GM18511 (cell line): ENCODE measurements around the gene ARFGAP2.

Experiments used
- ATAC-seq: cut with Tn5 transposase; IDR thresholded peaks from one replicate; pipeline ENCODE4 v1.9.1; 2021; ENCODE audit warnings: mild to moderate bottlenecking, moderate library complexity; ENCODE audit not compliant: unreplicated experiment

ARFGAP2 gene

GRCh38 chr11:47187723-47188122 is 11.0 kb upstream of the ARFGAP2 start:
- no peak for ATAC-seq

DNA sequence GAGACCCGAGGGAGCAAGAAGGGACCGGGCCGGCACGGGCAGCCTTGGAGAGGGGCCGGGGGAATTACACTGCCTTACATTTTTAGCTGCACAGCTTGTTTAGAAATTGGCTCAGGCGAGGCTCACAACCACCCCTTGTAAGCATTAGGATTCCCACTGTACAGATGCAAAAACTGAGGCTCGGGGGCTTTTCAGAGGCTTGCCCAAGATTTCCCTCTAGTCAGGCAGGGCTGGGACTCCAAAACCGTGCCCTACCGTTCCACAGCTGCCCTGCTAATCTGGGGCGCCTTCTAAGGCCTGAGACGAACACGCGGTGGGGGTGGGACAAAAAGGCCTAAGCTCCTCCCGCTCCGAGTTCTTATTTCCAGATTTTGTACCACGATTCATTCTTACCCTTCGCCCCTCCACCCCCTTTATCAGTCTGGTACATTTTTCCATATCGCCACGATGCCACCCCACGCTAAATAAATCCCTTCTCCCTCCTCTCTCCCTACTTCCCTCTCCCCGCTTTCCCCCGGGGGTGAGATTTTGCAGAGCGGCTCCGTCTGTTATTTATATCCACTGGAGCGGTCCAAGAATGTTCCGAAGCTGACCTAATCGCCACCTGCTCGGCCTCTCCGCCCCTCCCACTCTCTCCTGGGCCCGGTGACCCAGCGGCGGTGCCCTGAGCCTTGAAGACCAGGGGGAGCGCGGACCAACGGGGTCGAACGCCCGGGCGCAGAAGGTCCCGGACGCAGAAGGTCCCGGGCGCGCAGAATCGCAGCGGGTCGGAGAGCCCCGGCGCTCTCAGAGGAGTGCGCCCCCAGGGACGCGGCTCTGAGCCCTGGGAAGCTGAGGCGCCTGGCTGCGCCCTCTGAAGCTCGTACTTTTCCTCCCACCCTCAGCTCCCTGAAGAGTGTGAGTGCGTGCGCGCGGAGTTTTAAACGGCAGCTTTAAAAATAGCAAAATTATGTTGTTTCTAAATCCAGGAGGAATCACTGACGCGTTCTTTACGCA is 10.3 kb upstream of the ARFGAP2 start:
- no peak for ATAC-seq

- no peak for ATAC-seq
Measured at GRCh38 chr11:47186076-47186699, 9.5 kb upstream of the ARFGAP2 start, which contains the start of gene PACSIN3. PACSIN3 (minus strand) TSS chr11:47186434; CDS start chr11:47182727, 3,707 bp downstream.

DNA sequence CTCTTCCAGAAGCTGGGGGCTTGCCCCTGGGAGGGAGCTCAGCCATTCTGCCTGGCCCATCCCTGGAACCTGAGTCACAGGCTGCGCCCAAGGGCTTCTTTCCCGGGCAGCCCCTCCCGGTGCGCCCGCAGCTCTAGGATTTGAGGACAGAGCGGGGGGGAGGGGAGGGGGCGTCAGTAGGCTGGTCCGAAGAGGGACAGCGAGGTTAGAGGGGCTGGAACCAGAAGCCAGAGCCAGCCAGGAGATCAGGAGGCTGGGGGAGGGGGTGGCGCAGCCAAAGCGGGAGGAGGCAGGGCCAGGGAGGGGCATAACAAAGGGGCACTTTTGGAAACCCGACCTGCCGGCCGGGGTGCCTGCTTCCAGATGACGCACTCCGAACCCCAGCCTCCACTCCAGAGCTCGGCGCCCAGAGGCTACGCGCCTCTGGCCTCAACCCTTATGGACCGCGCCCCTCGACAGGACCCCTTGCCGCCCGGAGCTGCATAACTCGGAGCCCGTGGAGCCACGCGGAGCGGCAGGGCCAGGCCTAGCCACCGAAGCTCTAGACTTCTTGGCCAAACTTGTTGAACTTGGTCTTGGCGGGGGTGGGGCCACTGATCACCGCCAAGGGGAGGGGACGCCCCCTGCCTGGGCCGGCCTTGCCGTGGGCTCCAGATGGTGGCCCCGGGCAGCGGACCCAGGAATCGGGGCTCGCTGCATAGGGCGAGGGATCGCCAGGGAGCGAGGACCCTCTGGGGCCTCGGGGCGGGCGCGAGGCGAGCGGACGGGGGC is 8.8 kb upstream of the ARFGAP2 start:
- no peak for ATAC-seq

DNA sequence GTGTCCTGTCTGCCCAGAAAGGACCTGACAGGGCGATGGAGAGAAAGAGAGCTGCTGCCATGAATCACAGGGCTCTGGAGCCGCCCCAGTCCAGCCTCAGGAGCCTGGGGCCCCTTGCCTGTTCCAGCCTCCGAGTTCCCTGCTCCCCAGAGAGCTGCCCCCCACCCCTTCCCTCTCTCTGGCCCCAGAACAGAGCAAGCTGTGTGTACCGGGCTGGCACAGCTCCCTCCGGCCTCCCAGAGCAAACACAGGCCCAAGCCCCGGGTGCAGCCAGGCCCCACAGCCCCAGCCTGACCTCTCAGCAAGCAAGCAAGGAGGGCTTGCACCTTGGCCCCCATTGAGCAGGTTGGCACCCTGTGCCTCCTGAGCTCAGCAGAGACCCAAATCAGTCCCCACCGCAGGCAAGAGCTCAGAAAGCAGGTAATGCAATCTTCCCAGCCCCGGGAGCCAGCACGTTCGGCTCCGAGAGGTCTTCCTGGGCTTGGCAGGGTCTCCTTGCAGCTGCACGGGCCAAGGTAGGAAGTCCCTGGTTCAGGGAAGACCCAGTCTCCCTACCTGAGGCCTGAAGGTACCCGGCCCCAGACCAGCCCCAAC is 8.1 kb upstream of the ARFGAP2 start:
- ATAC-seq, result no peak

DNA sequence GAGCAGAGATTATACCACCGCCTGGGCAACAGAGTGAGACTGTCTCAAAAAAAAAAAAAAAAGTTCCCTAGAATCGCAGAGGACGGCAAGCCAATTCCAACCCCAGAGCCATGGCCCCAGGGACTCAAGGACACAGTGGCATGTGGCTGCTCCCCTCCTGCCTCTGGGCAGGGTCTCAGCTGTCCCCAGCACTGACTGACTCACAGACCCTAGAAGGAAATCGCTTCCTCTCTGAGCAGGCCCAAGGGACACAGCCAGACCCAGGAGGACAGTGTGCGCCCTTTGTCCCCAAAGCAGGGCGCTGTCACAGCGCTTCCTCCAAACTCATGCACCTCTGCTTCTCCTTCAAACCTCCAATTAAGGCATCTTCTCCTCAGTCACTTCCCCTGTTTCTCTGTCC is 7.3 kb upstream of the ARFGAP2 start:
- ATAC-seq, result no peak

GRCh38 chr11:47183031-47183856 is 6.6 kb upstream of the ARFGAP2 start:
- no peak for ATAC-seq

DNA sequence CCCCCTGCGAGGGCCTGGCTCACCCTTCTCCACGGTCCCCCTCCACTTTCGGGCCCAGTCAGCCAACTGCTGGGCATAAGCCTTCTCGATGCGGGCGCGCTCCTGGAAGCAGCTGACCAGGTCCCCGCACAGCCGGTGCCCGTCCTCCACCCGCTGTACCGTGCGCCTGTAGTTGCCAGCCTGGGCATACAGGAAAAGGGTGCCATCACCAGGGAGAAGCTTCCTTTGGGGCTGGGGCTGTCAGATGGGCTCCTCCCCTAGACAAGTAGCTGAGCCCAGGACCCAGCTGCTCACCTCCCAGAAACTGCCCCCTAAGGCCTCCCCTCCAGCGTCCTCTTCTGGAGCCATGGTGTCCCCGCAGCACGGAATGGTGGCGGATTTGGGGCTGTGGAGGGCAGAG is 5.7 kb upstream of the ARFGAP2 start:
- ATAC-seq, result no peak

DNA sequence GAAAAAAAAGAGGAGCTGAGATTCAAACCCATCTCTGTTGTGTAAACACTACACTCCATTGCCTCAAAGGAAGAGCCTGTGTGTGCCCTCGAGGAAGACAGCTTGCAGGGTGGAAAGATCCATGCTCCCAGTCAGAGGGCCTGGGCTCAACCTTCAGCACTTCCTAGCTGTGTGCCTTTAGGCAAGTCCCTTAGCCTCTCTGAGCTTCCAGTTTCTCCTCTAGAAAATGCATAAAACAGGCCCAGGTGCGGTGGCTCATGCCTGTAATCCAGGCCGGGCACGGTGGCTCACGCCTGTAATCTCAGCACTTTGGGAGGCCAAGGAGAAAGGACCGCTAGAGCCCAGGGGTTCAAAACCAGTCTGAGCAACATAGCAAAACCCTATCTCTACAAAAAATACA is 4.6 kb upstream of the ARFGAP2 start:
- ATAC-seq, result no peak

GRCh38 chr11:47180006-47180787 is 3.5 kb upstream of the ARFGAP2 start:
- no peak for ATAC-seq

GRCh38 chr11:47179655-47179991 is 2.9 kb upstream of the ARFGAP2 start:
- no peak for ATAC-seq

- ATAC-seq, result no peak
Measured at GRCh38 chr11:47178737-47179654, 2.3 kb upstream of the ARFGAP2 start.

DNA sequence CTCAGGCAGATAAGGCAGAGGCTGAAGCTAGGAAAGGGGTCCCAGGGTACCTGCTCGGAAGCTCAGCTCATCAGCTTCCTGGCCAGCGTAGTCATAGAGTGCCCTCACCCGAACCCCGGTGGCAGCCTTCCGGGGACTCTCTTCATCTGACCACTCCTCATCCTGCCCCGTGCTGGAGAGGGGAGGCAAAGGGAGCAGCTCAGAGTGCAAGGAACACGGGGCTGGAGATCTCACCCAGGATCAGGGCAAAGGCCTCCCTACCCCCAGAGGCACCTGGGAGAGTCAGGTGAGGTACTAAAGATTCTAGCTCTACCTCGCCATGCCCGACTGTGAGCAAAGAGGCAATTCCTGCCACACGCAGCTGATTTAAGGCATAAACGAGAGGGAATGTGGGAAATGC is 1.6 kb upstream of the ARFGAP2 start:
- no peak for ATAC-seq

DNA sequence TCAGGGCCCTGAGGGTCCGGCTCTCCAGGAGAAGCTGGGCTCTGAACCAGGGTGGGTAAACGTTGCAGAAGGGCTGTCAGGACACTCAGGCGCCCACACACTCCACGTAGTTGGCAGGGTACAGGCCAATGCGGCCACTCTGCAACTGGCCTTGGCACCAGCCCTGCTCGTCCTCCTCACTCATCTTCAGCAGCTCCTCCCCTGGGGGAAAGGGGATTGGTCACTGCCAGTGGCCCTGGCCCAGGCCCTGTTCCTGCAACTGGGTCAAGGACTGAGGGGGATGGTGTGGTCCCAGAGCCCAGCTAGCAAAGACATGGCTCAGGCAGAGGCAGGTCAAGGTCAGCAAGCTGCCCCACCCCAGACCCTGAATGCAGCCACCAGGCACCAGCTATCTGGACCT is 1.2 kb upstream of the ARFGAP2 start:
- ATAC-seq, result no peak

DNA sequence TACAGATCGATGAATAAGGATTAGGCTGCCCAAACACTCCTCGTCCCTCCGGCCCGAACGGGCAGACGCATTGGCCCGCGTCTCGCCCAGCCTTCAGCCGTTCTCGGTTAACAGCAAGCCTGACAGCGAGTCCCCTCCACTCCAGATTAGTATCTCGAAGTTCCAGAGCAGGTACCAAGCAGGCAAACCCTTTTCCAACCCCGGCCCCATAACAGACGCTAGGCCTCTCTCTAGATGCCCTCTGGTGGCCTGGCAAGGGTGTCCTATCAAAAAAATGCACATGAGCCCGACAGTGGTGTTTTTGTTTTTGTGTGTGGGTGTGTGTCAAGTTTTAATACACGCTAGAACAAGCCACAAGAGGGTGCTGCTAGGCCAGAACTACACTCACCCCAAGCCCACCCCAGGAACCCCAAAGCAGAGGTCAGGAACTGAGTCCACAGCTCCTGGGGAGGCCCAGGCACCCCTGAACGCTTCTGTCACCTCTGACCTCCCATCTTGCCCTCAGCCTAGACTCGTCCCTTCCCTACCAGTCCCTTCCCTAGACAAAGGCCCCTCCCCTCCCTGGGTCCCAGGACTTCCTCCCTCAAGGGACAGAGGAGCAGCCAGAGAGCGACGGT is 658 bp upstream of the ARFGAP2 start:
- ATAC-seq, result peak; percentile 72

DNA sequence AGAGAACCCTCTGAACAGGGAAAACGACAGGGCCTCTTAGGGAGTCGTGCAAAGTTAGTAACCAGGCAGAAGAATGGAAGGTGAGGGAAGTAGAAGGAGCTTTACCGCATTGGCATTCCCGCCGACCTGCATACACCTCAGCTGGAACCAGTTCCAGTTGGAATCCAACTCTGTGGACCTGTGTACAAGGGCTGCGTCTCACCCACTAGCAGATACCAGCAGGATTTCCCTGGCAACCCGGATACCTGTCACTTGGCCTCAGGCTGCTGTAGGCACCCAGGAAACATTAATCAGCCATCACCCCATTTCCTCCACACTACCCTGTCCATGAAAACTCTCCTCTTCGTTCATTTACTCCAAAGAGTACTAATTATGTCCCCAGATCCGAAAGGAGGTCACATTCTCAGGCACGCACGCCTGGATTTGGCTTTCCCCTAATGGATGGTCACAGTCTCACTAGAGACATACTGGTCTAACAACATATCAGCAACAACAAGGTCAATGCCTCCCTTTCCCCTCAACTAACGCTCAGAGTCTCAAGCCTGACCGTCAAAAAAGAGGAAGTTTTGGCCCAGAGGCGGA is 842 bp downstream of the ARFGAP2 start:
- ATAC-seq, result no peak

DNA sequence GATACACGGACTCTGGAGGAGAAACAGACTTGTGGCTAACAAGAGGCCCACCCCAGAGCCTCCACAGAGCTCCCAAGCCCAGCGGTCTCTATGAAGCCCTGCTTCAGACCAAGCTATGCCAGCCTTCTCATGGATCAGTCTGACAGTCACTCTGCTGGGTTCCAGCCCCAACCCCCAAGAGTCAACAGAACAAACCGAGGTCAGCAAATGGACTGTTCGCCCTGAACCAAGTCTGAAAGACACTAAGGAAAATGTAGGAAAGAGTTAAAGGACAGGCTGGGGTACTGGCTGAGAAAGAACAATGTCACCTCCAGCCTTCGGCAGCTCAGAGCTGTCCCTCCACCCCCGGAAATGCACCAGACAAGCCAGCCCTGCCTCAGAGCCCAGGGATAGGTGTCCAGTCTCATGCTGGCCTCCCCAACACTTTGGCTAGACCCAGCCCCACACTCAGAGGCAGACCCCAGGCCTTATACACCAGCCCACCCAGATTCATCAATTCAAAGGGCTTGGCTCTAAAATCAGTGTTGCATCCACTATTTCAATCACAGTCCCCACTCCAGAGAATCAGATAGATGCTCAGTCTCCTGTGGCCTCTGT is 3.8 kb downstream of the ARFGAP2 start:
- no peak for ATAC-seq
